OCI-LY7 (cell line): ENCODE data around the gene CRYGN.

ENCODE experiments used
- EZH2phosphoT487 ChIP-seq: fragments of 200-600 bp; sonication (generic); IDR thresholded peaks from 2 replicates; pipeline ENCODE4 v1.6.1; 2018; ENCODE audit warnings: low read depth, borderline replicate concordance, mild to moderate bottlenecking, mixed run types, antibody characterized with exemption, low read length, moderate library complexity, mixed read lengths
- TF ChIP-seq, protein P1 (sequence below): fragments of 200-600 bp; sonication (generic); conservative IDR thresholded peaks from 2 replicates; pipeline ENCODE4 v1.5.1; 2014; ENCODE audit warnings: mild to moderate bottlenecking, antibody characterized with exemption, low read length, moderate library complexity, mixed read lengths

DNA sequence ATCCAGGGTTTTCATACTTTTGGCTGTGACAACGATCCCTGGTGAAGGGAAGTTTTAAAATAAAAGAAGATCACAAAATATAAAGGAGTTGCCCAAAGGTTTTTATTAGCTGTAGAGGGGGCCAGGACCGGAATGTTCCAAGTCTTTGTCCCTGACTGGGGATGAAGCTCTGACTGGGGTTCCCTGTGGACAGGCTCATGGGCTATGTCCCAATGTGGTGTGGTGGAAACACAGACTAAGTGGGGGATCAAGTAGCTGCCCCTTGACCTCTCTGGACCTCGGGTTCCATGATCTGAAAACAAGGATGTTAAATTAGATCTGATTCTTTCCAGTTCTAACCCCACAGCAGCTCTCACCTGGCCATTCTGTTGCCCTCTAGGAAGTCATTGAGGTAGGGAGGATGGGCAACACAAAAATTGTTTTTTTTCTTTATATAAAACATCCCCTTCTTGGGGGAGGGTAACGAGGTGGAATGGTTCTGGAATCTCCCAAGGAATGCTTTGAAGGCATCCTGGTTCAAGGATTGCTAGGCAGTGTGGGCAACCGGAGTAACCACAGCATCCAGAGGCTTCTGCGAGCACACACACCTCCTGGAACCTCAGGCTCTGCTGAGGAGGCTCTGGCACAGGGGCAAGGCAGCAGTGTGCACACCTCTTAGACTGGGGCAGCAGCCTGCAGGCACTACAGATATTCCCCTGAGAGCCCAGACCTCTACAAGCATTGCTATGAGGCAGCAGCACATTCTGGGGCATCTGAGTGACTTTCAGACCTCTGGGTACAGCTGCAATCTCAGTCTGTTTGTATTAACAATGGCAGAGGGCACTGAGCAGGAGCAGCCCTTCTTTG, 21.4 kb upstream of the CRYGN start:
- TF ChIP-seq, protein P1, sequence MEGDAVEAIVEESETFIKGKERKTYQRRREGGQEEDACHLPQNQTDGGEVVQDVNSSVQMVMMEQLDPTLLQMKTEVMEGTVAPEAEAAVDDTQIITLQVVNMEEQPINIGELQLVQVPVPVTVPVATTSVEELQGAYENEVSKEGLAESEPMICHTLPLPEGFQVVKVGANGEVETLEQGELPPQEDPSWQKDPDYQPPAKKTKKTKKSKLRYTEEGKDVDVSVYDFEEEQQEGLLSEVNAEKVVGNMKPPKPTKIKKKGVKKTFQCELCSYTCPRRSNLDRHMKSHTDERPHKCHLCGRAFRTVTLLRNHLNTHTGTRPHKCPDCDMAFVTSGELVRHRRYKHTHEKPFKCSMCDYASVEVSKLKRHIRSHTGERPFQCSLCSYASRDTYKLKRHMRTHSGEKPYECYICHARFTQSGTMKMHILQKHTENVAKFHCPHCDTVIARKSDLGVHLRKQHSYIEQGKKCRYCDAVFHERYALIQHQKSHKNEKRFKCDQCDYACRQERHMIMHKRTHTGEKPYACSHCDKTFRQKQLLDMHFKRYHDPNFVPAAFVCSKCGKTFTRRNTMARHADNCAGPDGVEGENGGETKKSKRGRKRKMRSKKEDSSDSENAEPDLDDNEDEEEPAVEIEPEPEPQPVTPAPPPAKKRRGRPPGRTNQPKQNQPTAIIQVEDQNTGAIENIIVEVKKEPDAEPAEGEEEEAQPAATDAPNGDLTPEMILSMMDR = no peak
- no peak for TF ChIP-seq EZH2phosphoT487
